Stimulated activated naive B cell treated with anti-CD40 and anti-IgM and Interleukin-4, amounts not matched to agents 10 μg/mL and 1 μg/mL and 100 μg/mL, for 72 hours (primary cell): ENCODE results near the gene C15orf61.

Experiments used
- ATAC-seq, 2 donors: fragments of 150-1000 bp; cut with Tn5 transposase; replicated peaks; 2 replicates each; pipeline ENCODE4 v1.10.0; 2021; ENCODE audit warnings: moderate library complexity in 1 of 2
- DNase-seq: peaks from one replicate; pipeline ENCODE4 v3.0.0; 2021
- H3K27ac Mint-ChIP-seq: one replicate; pipeline ENCODE4 v1.8.0; 2022; ENCODE audit warnings: mild to moderate bottlenecking, mixed read lengths
- H3K27me3 Mint-ChIP-seq, 2 donors: one replicate each; pipeline ENCODE4 v1.8.0; 2022; ENCODE audit warnings: mixed read lengths in 2 of 2
- H3K36me3 Mint-ChIP-seq, 2 donors: one replicate each; pipeline ENCODE4 v1.8.0; 2022; ENCODE audit warnings: mixed read lengths in 2 of 2, mild to moderate bottlenecking in 1 of 2
- H3K4me1 Mint-ChIP-seq, 2 donors: one replicate each; pipeline ENCODE4 v1.8.0; 2022; ENCODE audit warnings: mixed read lengths in 2 of 2, mild to moderate bottlenecking in 1 of 2
- H3K4me3 Mint-ChIP-seq, 2 donors: one replicate each; pipeline ENCODE4 v1.8.0; 2022; ENCODE audit warnings: mild to moderate bottlenecking in 2 of 2, mixed read lengths in 2 of 2, moderate library complexity in 1 of 2
- H3K9me3 Mint-ChIP-seq, 2 donors: one replicate each; pipeline ENCODE4 v1.8.0; 2022; ENCODE audit warnings: mixed read lengths in 2 of 2, mild to moderate bottlenecking in 1 of 2

C15orf61 gene

DNA sequence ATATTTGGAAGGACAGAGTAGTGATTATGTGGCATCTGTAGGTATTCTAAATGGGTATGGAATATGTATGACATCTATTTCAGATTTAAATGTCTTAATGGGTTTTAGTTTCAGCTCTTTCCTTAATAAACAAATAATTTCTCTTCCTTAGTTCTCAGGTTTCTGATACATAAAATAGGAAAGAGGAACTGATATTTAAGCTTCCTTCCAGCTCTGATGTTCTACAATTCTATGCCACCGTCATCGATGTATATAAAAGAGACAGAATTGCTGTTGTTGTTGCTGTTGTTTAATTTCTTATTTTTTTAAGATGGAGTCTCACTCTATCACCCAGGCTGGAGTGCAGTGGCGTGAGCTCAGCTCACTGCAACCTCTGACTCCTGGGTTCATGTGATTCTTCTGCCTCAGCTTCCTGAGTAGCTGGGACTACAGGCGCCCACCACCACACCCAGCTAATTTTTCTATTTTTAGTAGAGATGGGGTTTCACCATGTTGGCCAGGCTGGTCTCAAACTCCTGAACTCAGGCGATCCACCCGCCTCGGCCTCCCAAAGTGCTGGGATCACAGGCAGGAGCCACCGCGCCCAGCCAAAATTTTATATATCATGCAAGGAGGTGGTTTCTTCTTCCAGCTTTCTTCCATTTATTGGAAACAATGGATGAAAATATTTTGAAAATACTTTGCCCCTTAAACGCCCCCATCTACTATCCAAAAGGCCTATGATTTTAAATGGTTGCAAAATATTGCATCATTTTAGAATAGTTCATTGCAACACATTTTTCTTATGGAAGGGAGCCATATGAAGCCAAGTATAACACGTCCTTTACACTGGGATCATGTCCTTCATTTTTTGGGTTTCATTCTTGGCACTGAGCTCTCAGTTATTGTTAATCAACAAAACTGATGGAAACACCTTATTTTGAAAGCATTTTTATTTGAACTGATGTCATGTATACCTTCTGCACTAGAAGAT is 13.9 kb upstream of the C15orf61 start:
- H3K4me3 Mint-ChIP-seq = no peak overlapping the region
- H3K27me3 Mint-ChIP-seq = no peaks in the 10 kb centered on the region
- ATAC-seq (no peak), DNase-seq (no peak)
- H3K4me1 Mint-ChIP-seq = peaks cover 11 to 20% of the 10 kb centered on the region in 2 donors
- no peaks in the 10 kb centered on the region for H3K9me3 Mint-ChIP-seq
- peaks cover 8 to 16% of the 10 kb centered on the region in 2 donors for H3K36me3 Mint-ChIP-seq
- H3K27ac Mint-ChIP-seq = no peak overlapping the region

- Mint-ChIP-seq H3K36me3 (peaks cover 17 to 27% of the 10 kb centered on the region in 2 donors), H3K4me1 (peaks cover 11 to 20% of the 10 kb centered on the region in 2 donors), H3K27ac (no peak overlapping the region), H3K27me3 (no peaks in the 10 kb centered on the region), H3K9me3 (no peaks in the 10 kb centered on the region), H3K4me3 (no peak overlapping the region)
- ATAC-seq = no peak
- DNase-seq = no peak
Measured at GRCh38 chr15:67508407-67508806, 12.5 kb upstream of the C15orf61 start.

DNA sequence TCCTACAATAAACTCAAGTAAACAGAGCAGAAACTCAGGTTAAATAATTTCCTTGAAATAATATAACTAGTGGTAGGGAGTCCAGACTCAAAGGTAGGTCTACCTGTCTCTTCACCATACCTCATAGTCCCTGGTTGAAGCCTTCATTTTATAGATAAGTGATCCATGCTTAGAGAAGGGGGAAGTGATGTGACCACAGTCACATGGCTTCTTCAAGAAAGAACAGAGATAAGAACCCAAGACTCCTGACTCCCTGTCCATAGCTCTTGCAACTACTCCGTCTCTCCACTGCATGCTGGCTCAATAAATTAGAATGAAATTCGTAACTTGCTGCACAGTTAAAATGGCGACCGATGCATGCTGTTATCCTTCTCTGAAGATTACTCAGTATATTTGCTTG is 11.0 kb upstream of the C15orf61 start:
- DNase-seq (no peak), ATAC-seq (no peak)
- H3K27ac Mint-ChIP-seq = no peak overlapping the region
- no peak overlapping the region for H3K4me3 Mint-ChIP-seq
- peaks cover 22 to 26% of the 10 kb centered on the region in 2 donors for H3K36me3 Mint-ChIP-seq
- no peaks in the 10 kb centered on the region for H3K9me3 Mint-ChIP-seq
- H3K4me1 Mint-ChIP-seq = peaks cover 9 to 20% of the 10 kb centered on the region in 2 donors
- no peaks in the 10 kb centered on the region for H3K27me3 Mint-ChIP-seq

DNA sequence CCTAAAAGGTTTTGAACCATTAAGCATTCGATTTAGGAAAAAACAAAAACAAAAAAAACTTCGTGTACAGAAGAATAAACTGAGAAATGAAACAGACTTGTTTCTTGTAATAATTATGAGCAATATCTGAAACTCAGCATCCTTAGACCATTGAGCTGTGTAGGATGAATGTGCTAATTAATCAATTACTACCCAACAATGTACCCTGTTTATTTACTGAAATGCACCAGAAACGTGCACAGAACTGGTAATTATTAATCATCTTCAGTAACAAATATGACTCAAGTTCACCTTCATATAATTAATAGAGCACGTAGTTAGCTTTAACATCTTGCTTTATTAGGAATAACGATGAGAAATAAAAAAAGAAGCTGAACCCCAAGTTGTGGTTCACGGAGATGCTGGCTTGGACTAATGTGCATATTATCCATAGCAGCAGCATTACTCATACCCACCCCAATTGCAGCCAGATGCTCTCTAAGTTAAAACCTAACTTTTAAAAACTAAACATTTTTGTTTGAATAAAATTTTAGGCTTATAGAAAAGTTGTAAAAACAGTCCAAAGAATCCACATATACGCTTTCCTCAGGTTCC is 10.2 kb upstream of the C15orf61 start:
- no peak for DNase-seq
- peaks cover 9 to 15% of the 10 kb centered on the region in 2 donors for H3K4me1 Mint-ChIP-seq
- H3K9me3 Mint-ChIP-seq = no peaks in the 10 kb centered on the region
- no peak overlapping the region for H3K4me3 Mint-ChIP-seq
- H3K36me3 Mint-ChIP-seq = peaks cover 24 to 30% of the 10 kb centered on the region in 2 donors
- H3K27me3 Mint-ChIP-seq = no peaks in the 10 kb centered on the region
- H3K27ac Mint-ChIP-seq = no peak overlapping the region
- ATAC-seq = no peak

GRCh38 chr15:67511606-67512005 is 9.3 kb upstream of the C15orf61 start:
- Mint-ChIP-seq H3K4me1 (peaks cover 3 to 6% of the 10 kb centered on the region in 2 donors), H3K27ac (no peak overlapping the region), H3K27me3 (no peaks in the 10 kb centered on the region), H3K9me3 (no peaks in the 10 kb centered on the region), H3K36me3 (peaks cover 24 to 30% of the 10 kb centered on the region in 2 donors), H3K4me3 (no peak overlapping the region)
- no peak for DNase-seq
- no peak for ATAC-seq

- H3K27ac Mint-ChIP-seq = no peak overlapping the region
- H3K9me3 Mint-ChIP-seq = no peaks in the 10 kb centered on the region
- peaks cover 0 to under 1% of the 10 kb centered on the region in 2 donors for H3K4me1 Mint-ChIP-seq
- no peak overlapping the region for H3K4me3 Mint-ChIP-seq
- DNase-seq (no peak), ATAC-seq (no peak)
- no peaks in the 10 kb centered on the region for H3K27me3 Mint-ChIP-seq
- peaks cover 24 to 30% of the 10 kb centered on the region in 2 donors for H3K36me3 Mint-ChIP-seq
Measured at GRCh38 chr15:67512140-67512539, 8.8 kb upstream of the C15orf61 start.

GRCh38 chr15:67512933-67513714 is 7.8 kb upstream of the C15orf61 start:
- DNase-seq (no peak), ATAC-seq (no peak)
- Mint-ChIP-seq H3K36me3 (peaks cover 24 to 30% of the 10 kb centered on the region in 2 donors), H3K4me3 (no peak overlapping the region), H3K9me3 (no peaks in the 10 kb centered on the region), H3K27ac (no peak overlapping the region), H3K4me1 (no peaks in the 10 kb centered on the region), H3K27me3 (no peaks in the 10 kb centered on the region)

GRCh38 chr15:67515090-67515489 is 5.8 kb upstream of the C15orf61 start:
- Mint-ChIP-seq H3K9me3 (no peaks in the 10 kb centered on the region), H3K27ac (no peak overlapping the region), H3K4me3 (no peak overlapping the region), H3K36me3 (peaks cover 24 to 29% of the 10 kb centered on the region in 2 donors), H3K27me3 (no peaks in the 10 kb centered on the region), H3K4me1 (no peaks in the 10 kb centered on the region)
- DNase-seq (no peak), ATAC-seq (no peak)

GRCh38 chr15:67515557-67515956 is 5.4 kb upstream of the C15orf61 start:
- no peaks in the 10 kb centered on the region for H3K4me1 Mint-ChIP-seq
- no peak overlapping the region for H3K4me3 Mint-ChIP-seq
- ATAC-seq = no peak
- no peaks in the 10 kb centered on the region for H3K9me3 Mint-ChIP-seq
- DNase-seq = no peak
- H3K27ac Mint-ChIP-seq = no peak overlapping the region
- no peaks in the 10 kb centered on the region for H3K27me3 Mint-ChIP-seq
- H3K36me3 Mint-ChIP-seq = peaks cover 21 to 26% of the 10 kb centered on the region in 2 donors

DNA sequence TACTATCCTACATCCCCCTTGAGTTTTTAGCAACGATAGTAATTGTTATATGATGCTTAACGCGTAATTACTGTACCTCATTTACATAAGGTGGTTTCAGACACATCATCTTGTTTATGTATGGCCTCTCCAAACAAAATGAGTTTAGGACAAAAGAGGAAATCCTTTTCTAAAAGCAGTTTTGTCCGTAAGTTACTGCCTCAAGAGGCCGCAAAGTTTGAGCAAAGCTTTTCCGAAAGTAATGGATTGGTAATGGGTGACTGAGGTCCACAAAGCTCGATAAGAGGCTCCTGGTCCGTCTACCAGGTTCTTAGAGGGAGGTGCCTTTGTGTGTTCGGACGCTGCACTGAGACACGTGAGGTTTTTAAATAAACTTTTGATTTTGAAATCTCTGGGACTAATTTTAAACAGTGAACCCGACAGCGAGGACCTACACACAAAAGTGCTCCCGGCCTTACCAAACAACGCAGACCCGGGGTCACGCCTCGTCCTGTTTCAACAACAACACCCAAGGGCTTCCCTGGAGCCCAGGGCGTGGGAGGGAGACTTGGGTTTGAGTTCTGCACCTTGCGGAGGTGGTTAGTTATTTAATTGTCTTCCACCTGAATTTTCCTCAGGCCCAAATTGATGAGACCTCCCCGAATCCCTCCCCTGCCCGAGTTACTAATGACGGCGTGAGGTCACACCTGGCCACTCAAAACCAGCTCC is 456 bp upstream of the C15orf61 start:
- DNase-seq = no peak

GRCh38 chr15:67521783-67522568 is 1.0 kb downstream of the C15orf61 start:
- peak overlapping the region; percentile 98 for H3K27ac Mint-ChIP-seq
- H3K9me3 Mint-ChIP-seq = no peaks in the 10 kb centered on the region
- ATAC-seq = no peak
- H3K4me1 Mint-ChIP-seq = peaks cover 6 to 19% of the 10 kb centered on the region in 2 donors
- no peak for DNase-seq
- H3K27me3 Mint-ChIP-seq = no peaks in the 10 kb centered on the region
- H3K4me3 Mint-ChIP-seq = peak overlapping the region; percentile 92 to 93
- H3K36me3 Mint-ChIP-seq = peaks cover 5 to 10% of the 10 kb centered on the region in 2 donors

More for the DNA sequence above, 456 bp upstream of the C15orf61 start:
- peaks cover 5 to 7% of the 10 kb centered on the region in 2 donors for H3K36me3 Mint-ChIP-seq
- peaks cover 6 to 19% of the 10 kb centered on the region in 2 donors for H3K4me1 Mint-ChIP-seq
- peak overlapping the region; percentile 91 for H3K27ac Mint-ChIP-seq
- ATAC-seq = peak; percentile 6 to 17
- H3K9me3 Mint-ChIP-seq = no peaks in the 10 kb centered on the region
- H3K4me3 Mint-ChIP-seq = peak overlapping the region; percentile 89 to 92
- H3K27me3 Mint-ChIP-seq = no peaks in the 10 kb centered on the region

DNA sequence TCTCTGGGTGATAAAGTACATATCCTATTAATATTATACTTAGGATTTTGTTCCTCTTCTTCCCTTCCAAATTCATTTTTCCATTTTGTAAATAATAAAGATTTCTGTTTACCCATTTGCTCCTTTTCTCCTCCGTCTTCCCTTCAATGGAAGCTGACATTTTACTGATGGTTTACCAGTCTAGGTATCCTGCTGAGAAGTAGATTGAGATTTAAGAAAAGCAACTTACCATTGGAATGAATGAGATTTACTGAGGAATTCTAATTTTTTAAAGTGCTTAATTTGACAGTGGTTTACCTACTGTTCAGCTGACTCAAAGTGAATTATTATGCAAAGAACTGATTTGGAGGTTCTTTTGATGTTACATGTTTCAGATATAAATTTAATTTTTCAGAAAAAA is 2.4 kb downstream of the C15orf61 start:
- no peak for DNase-seq
- H3K27ac Mint-ChIP-seq = no peak overlapping the region
- ATAC-seq = no peak
- H3K9me3 Mint-ChIP-seq = no peaks in the 10 kb centered on the region
- H3K36me3 Mint-ChIP-seq = peaks cover 5 to 10% of the 10 kb centered on the region in 2 donors
- no peaks in the 10 kb centered on the region for H3K27me3 Mint-ChIP-seq
- peaks cover 6 to 19% of the 10 kb centered on the region in 2 donors for H3K4me1 Mint-ChIP-seq
- no peak overlapping the region for H3K4me3 Mint-ChIP-seq

DNA sequence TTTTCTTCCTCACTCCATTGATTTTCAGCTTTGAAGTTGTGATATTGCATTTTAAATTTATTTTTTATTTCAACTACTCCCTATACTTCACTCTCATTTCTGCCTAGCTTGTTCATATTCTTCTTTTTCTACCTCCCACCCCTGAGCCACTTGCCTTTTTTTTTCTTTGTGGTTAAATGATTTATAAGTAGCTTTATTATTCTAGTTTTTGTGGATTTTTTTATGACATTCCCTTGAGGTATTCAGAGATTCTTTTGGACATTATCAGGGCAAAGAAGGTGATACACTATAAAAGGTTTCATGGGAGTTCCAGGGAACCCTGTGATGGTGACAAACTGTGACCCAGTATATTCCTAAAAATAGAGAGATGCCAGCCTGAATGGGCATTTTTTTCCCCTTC is 3.3 kb downstream of the C15orf61 start:
- peaks cover 6 to 19% of the 10 kb centered on the region in 2 donors for H3K4me1 Mint-ChIP-seq
- no peaks in the 10 kb centered on the region for H3K9me3 Mint-ChIP-seq
- ATAC-seq (no peak), DNase-seq (no peak)
- no peaks in the 10 kb centered on the region for H3K27me3 Mint-ChIP-seq
- H3K4me3 Mint-ChIP-seq = no peak overlapping the region
- H3K27ac Mint-ChIP-seq = no peak overlapping the region
- peaks cover 2 to 7% of the 10 kb centered on the region in 2 donors for H3K36me3 Mint-ChIP-seq
